ENCODE results near the gene ABHD14A.

GRCh38 chr3:51940648-51941462 is 34.0 kb upstream of the ABHD14A start:
- TF ChIP-seq, protein P1, sequence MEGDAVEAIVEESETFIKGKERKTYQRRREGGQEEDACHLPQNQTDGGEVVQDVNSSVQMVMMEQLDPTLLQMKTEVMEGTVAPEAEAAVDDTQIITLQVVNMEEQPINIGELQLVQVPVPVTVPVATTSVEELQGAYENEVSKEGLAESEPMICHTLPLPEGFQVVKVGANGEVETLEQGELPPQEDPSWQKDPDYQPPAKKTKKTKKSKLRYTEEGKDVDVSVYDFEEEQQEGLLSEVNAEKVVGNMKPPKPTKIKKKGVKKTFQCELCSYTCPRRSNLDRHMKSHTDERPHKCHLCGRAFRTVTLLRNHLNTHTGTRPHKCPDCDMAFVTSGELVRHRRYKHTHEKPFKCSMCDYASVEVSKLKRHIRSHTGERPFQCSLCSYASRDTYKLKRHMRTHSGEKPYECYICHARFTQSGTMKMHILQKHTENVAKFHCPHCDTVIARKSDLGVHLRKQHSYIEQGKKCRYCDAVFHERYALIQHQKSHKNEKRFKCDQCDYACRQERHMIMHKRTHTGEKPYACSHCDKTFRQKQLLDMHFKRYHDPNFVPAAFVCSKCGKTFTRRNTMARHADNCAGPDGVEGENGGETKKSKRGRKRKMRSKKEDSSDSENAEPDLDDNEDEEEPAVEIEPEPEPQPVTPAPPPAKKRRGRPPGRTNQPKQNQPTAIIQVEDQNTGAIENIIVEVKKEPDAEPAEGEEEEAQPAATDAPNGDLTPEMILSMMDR (IDR thresholded peaks at IDR 0.05; ENCODE audit: insufficient read depth, low read depth, low read length) = no peak
- TF ChIP-seq EZH2 (IDR thresholded peaks at IDR 0.05; ENCODE audit: insufficient read depth, low read length) = no peak

Measured in astrocyte (in vitro differentiated cells and primary cell).